HEK293T (cell line): ENCODE data around the gene ATP5MC3.

Source experiments
- BHLHE40 ChIP-seq: fragments of 450-650 bp; IDR thresholded peaks from 2 replicates; pipeline ENCODE4 v1.6.1; 2016; ENCODE audit warnings: mild to moderate bottlenecking, moderate library complexity, borderline replicate concordance
- L3MBTL2 ChIP-seq: fragments of 450-650 bp; conservative IDR thresholded peaks from 2 replicates; pipeline ENCODE4 v1.6.1; 2016; ENCODE audit warnings: mild to moderate bottlenecking
- SP1 ChIP-seq: fragments of 450-650 bp; IDR thresholded peaks from 2 replicates; pipeline ENCODE4 v1.6.1; 2017

- TF ChIP-seq L3MBTL2 = no peak
- TF ChIP-seq SP1 = no peak
- no peak for TF ChIP-seq BHLHE40
Observed at GRCh38 chr2:175143191-175143590, 38.3 kb downstream of the ATP5MC3 start.
